GM12892 (cell line): ENCODE measurements around the gene FAS.

ENCODE experiments used
- DNase-seq: peaks from one replicate; pipeline ENCODE4 v3.0.0; 2011; ENCODE audit not compliant: insufficient read length
- FAIRE-seq: peaks from 2 replicates; lab custom pipeline; 2011; peaks lifted over from hg19 to GRCh38; lab: Jason Lieb, UNC
- POLR2A ChIP-seq: IDR thresholded peaks from 2 replicates; pipeline ENCODE4 v1.6.1; 2011; ENCODE audit warnings: low read depth, low read length, control low read depth
- POLR2AphosphoS5 ChIP-seq: IDR thresholded peaks from 2 replicates; pipeline ENCODE4 v1.6.1; 2011; ENCODE audit warnings: low read depth, low read length, control low read depth
- TAF1 ChIP-seq: IDR thresholded peaks from 2 replicates; pipeline ENCODE4 v1.6.1; 2011; ENCODE audit warnings: low read depth, mild to moderate bottlenecking, control low read depth, low read length, borderline replicate concordance

FAS gene

GRCh38 chr10:88974012-88974411, 16.6 kb upstream of the FAS start:
- DNase-seq (no peak), FAIRE-seq (no peak)
- TF ChIP-seq TAF1 (no peak), POLR2A (no peak), POLR2AphosphoS5 (no peak)

- DNase-seq, result no peak
- FAIRE-seq, result peak; percentile 81
- TF ChIP-seq POLR2A (no peak), TAF1 (no peak), POLR2AphosphoS5 (no peak)
These were observed 15.9 kb upstream of the FAS start for GRCh38 chr10:88974446-88975376.

GRCh38 chr10:88975377-88975720, 15.2 kb upstream of the FAS start:
- peak; percentile 27 for FAIRE-seq
- no peak for DNase-seq
- TF ChIP-seq POLR2AphosphoS5, result no peak
- no peak for TF ChIP-seq POLR2A
- no peak for TF ChIP-seq TAF1

GRCh38 chr10:88978463-88978862, 12.1 kb upstream of the FAS start:
- TF ChIP-seq TAF1 (no peak), POLR2AphosphoS5 (no peak), POLR2A (no peak)
- FAIRE-seq, result no peak
- no peak for DNase-seq

GRCh38 chr10:88979153-88979562, 11.4 kb upstream of the FAS start:
- no peak for DNase-seq
- no peak for TF ChIP-seq TAF1
- TF ChIP-seq POLR2AphosphoS5, result no peak
- no peak for TF ChIP-seq POLR2A
- FAIRE-seq, result no peak

GRCh38 chr10:88979603-88980002, 11.0 kb upstream of the FAS start:
- FAIRE-seq (no peak), DNase-seq (no peak)
- TF ChIP-seq POLR2AphosphoS5 (no peak), POLR2A (no peak), TAF1 (no peak)

- DNase-seq (no peak), FAIRE-seq (no peak)
- TF ChIP-seq TAF1 (no peak), POLR2AphosphoS5 (no peak), POLR2A (no peak)
These were observed 10.4 kb upstream of the FAS start for GRCh38 chr10:88980247-88980646.

- TF ChIP-seq POLR2A, result no peak
- no peak for TF ChIP-seq TAF1
- no peak for TF ChIP-seq POLR2AphosphoS5
- FAIRE-seq (no peak), DNase-seq (no peak)
These were observed 9.8 kb upstream of the FAS start for GRCh38 chr10:88980800-88981199.

- DNase-seq, result no peak
- FAIRE-seq, result no peak
- TF ChIP-seq TAF1 (no peak), POLR2AphosphoS5 (no peak), POLR2A (no peak)
These were observed 9.2 kb upstream of the FAS start for GRCh38 chr10:88981435-88981834.

GRCh38 chr10:88982366-88982765, 8.2 kb upstream of the FAS start:
- no peak for DNase-seq
- TF ChIP-seq TAF1, result no peak
- no peak for TF ChIP-seq POLR2AphosphoS5
- TF ChIP-seq POLR2A, result no peak
- FAIRE-seq, result no peak

GRCh38 chr10:88983206-88983605, 7.4 kb upstream of the FAS start:
- TF ChIP-seq TAF1 (no peak), POLR2A (no peak), POLR2AphosphoS5 (no peak)
- FAIRE-seq, result no peak
- no peak for DNase-seq

GRCh38 chr10:88983939-88984338, 6.7 kb upstream of the FAS start:
- FAIRE-seq (no peak), DNase-seq (no peak)
- TF ChIP-seq TAF1 (no peak), POLR2AphosphoS5 (no peak), POLR2A (no peak)

- FAIRE-seq (peak; percentile 40), DNase-seq (no peak)
- TF ChIP-seq POLR2AphosphoS5 (no peak), POLR2A (no peak), TAF1 (no peak)
These were observed 6.1 kb upstream of the FAS start for GRCh38 chr10:88984525-88984924.
